ENCODE data around the gene KRT33A.

DNA sequence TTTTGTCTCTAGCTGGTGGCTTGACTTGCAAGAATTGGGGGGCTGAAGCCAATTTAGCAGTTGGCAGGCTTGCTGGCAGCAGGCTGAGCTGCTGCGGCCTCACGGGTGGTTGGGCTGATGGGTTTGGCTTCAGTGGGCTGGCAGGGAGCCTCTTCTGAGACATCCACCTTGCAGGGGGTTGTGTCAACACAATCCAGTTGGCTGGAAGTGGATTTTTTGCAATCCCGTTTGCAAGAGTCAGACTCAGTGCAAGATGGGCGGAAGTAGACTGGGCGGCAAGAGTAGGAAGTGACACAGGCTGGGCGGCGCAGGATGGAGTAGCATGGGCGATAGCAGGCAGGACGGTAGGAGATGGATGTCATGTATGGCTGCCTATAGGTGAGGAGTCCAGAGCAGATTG lies 43.0 kb downstream of the KRT33A start:
- TF ChIP-seq POLR2AphosphoS5 (IDR thresholded peaks at IDR 0.05; ENCODE audit: borderline replicate concordance, low read depth, low read length) = no peak
- no peak for TF ChIP-seq EZH2 (IDR thresholded peaks at IDR 0.05)

Measured in SK-N-MC (cell line).